Spleen (tissue), 7 donors: ENCODE measurements around the gene RAB25.

Experiments used
- POLR2AphosphoS5 ChIP-seq, 3 donors: sonication (generic); formaldehyde crosslinking; IDR thresholded peaks; one replicate each; pipeline ENCODE4 v1.5.1; 2017; ENCODE audit warnings: antibody characterized with exemption in 3 of 3
- TF ChIP-seq, protein P1 (sequence below), 11 experiments: fragments of 200-600 bp in 7 of 11; fragments of 450-650 bp in 4 of 11; sonication (generic) in 4 of 11; IDR thresholded peaks in 8 of 11; conservative IDR thresholded peaks in 3 of 11; 1 replicate in 7 of 11; 2 replicates in 4 of 11; pipeline versions ENCODE4 v1.4.0 to v1.8.0; 2016 to 2021; ENCODE audit warnings: antibody characterized with exemption in 11 of 11, inconsistent platforms in 4 of 11, mild to moderate bottlenecking in 1 of 11
- donor health status: DM: no; HTN: no; CAD: no; lungs with moderate emphysema.
- donor health status: DM: no; HTN: no; CAD: no.
- donor health status: DM: no; HTN: no; CAD: no.

DNA sequence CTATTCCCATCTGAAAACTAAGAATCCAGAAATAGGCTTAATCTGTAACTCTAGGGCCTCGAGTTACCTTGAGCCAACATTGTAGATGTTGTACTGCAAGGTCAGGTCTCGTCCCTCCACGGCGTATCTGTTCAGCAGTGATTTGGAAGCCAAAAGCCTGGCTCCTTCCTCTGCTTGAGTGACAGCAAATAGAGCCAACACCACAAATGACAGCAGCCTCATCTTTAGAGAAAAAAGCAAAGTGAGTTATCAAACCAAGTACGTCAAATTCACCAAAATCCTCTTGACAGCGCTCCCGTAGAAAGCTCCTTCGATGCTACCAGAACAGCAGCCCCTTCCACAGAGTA, 41.0 kb upstream of the RAB25 start:
- TF ChIP-seq, protein P1, sequence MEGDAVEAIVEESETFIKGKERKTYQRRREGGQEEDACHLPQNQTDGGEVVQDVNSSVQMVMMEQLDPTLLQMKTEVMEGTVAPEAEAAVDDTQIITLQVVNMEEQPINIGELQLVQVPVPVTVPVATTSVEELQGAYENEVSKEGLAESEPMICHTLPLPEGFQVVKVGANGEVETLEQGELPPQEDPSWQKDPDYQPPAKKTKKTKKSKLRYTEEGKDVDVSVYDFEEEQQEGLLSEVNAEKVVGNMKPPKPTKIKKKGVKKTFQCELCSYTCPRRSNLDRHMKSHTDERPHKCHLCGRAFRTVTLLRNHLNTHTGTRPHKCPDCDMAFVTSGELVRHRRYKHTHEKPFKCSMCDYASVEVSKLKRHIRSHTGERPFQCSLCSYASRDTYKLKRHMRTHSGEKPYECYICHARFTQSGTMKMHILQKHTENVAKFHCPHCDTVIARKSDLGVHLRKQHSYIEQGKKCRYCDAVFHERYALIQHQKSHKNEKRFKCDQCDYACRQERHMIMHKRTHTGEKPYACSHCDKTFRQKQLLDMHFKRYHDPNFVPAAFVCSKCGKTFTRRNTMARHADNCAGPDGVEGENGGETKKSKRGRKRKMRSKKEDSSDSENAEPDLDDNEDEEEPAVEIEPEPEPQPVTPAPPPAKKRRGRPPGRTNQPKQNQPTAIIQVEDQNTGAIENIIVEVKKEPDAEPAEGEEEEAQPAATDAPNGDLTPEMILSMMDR (IDR thresholded peaks at IDR 0.05 in 8 of 11, conservative IDR thresholded peaks at IDR 0.05 in 3 of 11) = no peak
- TF ChIP-seq POLR2AphosphoS5 (IDR thresholded peaks at IDR 0.05) = no peak
